A673 (cell line): ENCODE data around the gene ITPKB. TPM values are rescaled to one million over a fixed set of nuclear protein-coding genes. Genes with fewer than 3 reads are reported as not detected.
A peak's percentile ranks its signal among the peaks of the same experiment; 100 is the strongest.

Source experiments
- BruUV-seq: library from RNA; stranded (reverse); fragments of 400-500 nt; replicated peaks from 2 replicates; lab custom pipeline; 2021; lab: Mats Ljungman, UMichigan
- CTCF ChIA-PET: fragments of 300-600 bp; sonication (Branson Sonifier 250); formaldehyde crosslinking; loops from one replicate; lab custom pipeline; 2022; ENCODE audit warnings: antibody characterized with exemption; lab: Charles Lee
- POLR2A ChIA-PET: fragments of 300-600 bp; sonication (Branson Sonifier 250); formaldehyde crosslinking; loops from one replicate; lab custom pipeline; 2022; ENCODE audit warnings: antibody characterized with exemption; ENCODE audit not compliant: low non-redundant PET; lab: Charles Lee
- DNase-seq: peaks from one replicate; pipeline ENCODE4 v3.0.0-alpha.2; 2015; ENCODE audit warnings: low spot score
- H3K27ac ChIP-seq: fragments of 200-600 bp; sonication (generic); 2 replicates; pipeline ENCODE4 v1.5.1; 2016; ENCODE audit warnings: mixed run types, low read depth, mild to moderate bottlenecking, mixed read lengths, antibody characterized with exemption, low read length; ENCODE audit not compliant: poor library complexity, severe bottlenecking
- H3K27me3 ChIP-seq: fragments of 200-600 bp; sonication (generic); replicated peaks from 2 replicates; pipeline ENCODE4 v1.6.1; 2017; ENCODE audit warnings: mixed run types, low read depth, mild to moderate bottlenecking, mixed read lengths, antibody characterized with exemption, low read length; ENCODE audit not compliant: insufficient read depth, poor library complexity
- H3K36me3 ChIP-seq: fragments of 200-600 bp; sonication (generic); 2 replicates; pipeline ENCODE4 v1.6.1; 2016; ENCODE audit warnings: mixed run types, mild to moderate bottlenecking, mixed read lengths, antibody characterized with exemption, low read length; ENCODE audit not compliant: insufficient read depth, poor library complexity, severe bottlenecking
- H3K4me1 ChIP-seq: fragments of 200-600 bp; sonication (generic); 2 replicates; pipeline ENCODE4 v1.6.1; 2017; ENCODE audit warnings: mixed run types, mild to moderate bottlenecking, mixed read lengths, antibody characterized with exemption, low read length; ENCODE audit not compliant: insufficient read depth, poor library complexity, severe bottlenecking
- H3K4me3 ChIP-seq: fragments of 200-600 bp; sonication (generic); 2 replicates; pipeline ENCODE4 v1.5.1; 2016; ENCODE audit warnings: low read depth, mixed run types, mild to moderate bottlenecking, mixed read lengths, low read length; ENCODE audit not compliant: poor library complexity, severe bottlenecking
- H3K9me3 ChIP-seq: fragments of 200-600 bp; sonication (generic); 2 replicates; pipeline ENCODE4 v1.6.1; 2016; ENCODE audit warnings: mixed run types, low read depth, mild to moderate bottlenecking, mixed read lengths, antibody characterized with exemption, low read length; ENCODE audit not compliant: poor library complexity, severe bottlenecking
- EZH2 ChIP-seq: fragments of 200-600 bp; sonication (generic); IDR thresholded peaks from 2 replicates; pipeline ENCODE4 v1.6.1; 2017; ENCODE audit warnings: borderline replicate concordance, low read depth, mild to moderate bottlenecking, mixed read lengths, antibody characterized with exemption, low read length; ENCODE audit not compliant: poor library complexity, severe bottlenecking
- intact Hi-C: fragments of 100-400 bp; cut with micrococcal nuclease; formaldehyde crosslinking; loops from one replicate; pipeline ENCODE4 v1.10.0; 2022; ENCODE audit not compliant: unreplicated experiment
- total RNA-seq: library from RNA; stranded (reverse); gene quantifications from 2 replicates; pipeline ENCODE4 v1.2.3, GENCODE V29; 2021
- TF ChIP-seq, protein P1 (sequence below): fragments of 300-800, 200-600 bp; sonication (generic); conservative IDR thresholded peaks from 2 replicates; pipeline ENCODE4 v1.5.1; 2017; ENCODE audit warnings: low read depth, mild to moderate bottlenecking, antibody characterized with exemption, low read length, moderate library complexity, mixed read lengths

The ITPKB gene
- total RNA-seq, 1 experiment from 2014 or later, result 14.1 TPM

DNA sequence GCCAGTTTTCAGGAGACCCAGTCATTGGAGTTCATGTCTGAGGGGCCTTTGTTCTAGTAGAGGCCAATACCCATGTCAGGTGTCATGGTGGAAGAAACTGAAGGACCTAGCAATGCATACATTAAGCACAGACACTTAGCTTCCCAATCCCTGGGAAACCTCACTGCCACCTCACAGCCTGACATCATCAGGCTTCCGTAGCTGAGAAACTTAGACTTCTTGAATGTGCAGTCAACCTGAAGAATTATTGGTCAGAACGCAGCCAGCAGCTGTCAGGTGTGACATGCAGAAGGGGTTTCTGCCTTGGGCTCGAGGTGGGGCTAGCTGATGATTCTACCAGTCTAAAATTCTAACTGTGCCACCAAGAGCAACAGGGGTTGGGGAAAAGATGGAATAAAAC is 1.9 kb upstream of the ITPKB start:
- ChIA-PET CTCF (no interaction called here), POLR2A (no interaction called here)
- intact Hi-C loops, result no loop called here
- no TSS peak for BruUV-seq
- Histone ChIP-seq H3K27me3 (no peaks in the 10 kb centered on the region), H3K27ac (no peak overlapping the region), H3K4me3 (no peak overlapping the region), H3K4me1 (peaks cover 9% of the 10 kb centered on the region), H3K9me3 (no peaks in the 10 kb centered on the region), H3K36me3 (no peaks in the 10 kb centered on the region)
- DNase-seq, result no peak
- TF ChIP-seq, protein P1, sequence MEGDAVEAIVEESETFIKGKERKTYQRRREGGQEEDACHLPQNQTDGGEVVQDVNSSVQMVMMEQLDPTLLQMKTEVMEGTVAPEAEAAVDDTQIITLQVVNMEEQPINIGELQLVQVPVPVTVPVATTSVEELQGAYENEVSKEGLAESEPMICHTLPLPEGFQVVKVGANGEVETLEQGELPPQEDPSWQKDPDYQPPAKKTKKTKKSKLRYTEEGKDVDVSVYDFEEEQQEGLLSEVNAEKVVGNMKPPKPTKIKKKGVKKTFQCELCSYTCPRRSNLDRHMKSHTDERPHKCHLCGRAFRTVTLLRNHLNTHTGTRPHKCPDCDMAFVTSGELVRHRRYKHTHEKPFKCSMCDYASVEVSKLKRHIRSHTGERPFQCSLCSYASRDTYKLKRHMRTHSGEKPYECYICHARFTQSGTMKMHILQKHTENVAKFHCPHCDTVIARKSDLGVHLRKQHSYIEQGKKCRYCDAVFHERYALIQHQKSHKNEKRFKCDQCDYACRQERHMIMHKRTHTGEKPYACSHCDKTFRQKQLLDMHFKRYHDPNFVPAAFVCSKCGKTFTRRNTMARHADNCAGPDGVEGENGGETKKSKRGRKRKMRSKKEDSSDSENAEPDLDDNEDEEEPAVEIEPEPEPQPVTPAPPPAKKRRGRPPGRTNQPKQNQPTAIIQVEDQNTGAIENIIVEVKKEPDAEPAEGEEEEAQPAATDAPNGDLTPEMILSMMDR, result no peak
- TF ChIP-seq EZH2, result no peak

DNA sequence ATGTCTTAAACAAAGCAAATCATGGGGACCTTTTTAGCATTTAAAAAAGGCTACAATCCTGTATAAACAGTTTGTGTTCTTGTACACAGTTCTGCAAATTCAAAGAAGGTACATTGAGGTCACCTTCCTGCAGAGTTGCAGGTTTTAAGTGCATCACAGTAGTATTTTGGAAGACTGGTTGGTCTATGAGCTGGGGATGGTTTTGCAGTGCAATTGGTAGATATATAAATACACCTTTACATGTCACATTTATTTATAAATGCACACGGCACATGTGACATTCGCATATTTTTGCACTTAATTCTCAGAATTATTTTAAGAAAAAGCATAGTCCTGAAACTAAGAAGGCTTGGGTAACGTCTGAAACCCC is 599 bp upstream of the ITPKB start:
- peaks cover 9% of the 10 kb centered on the region for H3K4me1 ChIP-seq
- TF ChIP-seq, protein P1, result no peak
- TF ChIP-seq EZH2, result no peak
- no peak for DNase-seq
- peak overlapping the region; percentile 82 for H3K27ac ChIP-seq
- peak overlapping the region; percentile 86 for H3K4me3 ChIP-seq
- H3K9me3 ChIP-seq, result no peaks in the 10 kb centered on the region
- CTCF ChIA-PET, result no interaction called here
- POLR2A ChIA-PET, result interaction anchor here (0.6 kb wide), 1 partner anchor 956 kb away, joined by 3 read pairs; no protein-coding TSS in a partner anchor
- intact Hi-C loops, result loop anchor here (1.0 to 5.0 kb wide), 2 partner anchors 37 to 198 kb away; no protein-coding TSS in a partner anchor
- no peaks in the 10 kb centered on the region for H3K27me3 ChIP-seq
- H3K36me3 ChIP-seq, result no peaks in the 10 kb centered on the region
- BruUV-seq, result no TSS peak

DNA sequence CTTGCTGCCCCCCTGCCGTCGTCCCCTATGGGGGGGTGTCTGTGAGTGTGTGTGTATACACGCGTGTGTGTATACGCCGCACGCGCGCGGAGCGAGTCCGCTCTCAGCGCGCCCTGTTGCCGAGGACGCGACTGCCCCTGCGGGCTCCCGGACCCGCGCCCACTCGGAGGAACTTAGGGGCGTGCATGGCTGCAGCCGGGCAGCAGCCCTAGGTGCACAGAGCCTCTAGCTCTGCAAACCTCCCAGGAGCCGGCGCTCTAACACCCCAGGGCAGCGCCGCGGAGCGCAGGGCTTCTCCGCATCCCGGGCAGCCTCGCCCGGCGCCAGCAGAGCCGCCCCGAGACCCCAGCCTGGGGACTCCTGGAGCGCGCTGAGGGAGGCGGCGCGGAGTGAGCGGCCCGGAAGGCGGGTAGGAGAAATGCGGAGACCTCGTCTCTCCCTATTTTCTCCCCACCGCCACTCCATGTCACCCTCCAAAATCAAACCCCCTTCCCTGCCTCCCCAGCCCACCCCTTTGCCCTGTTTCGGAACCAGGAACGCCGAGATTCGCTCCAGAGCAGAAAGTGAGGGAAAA is 574 bp downstream of the ITPKB start:
- Histone ChIP-seq H3K9me3 (no peaks in the 10 kb centered on the region), H3K4me1 (peaks cover 9% of the 10 kb centered on the region), H3K27ac (peak overlapping the region; percentile 82), H3K36me3 (no peaks in the 10 kb centered on the region), H3K27me3 (no peaks in the 10 kb centered on the region), H3K4me3 (peak overlapping the region; percentile 86)
- BruUV-seq, result no TSS peak
- POLR2A ChIA-PET, result interaction anchor here (0.6 kb wide), 1 partner anchor 917 kb away, joined by 3 read pairs; no protein-coding TSS in a partner anchor
- TF ChIP-seq, protein P1, result no peak
- DNase-seq, result peak; percentile 62
- CTCF ChIA-PET, result interaction anchor here (0.7 kb wide), 1 partner anchor 132 kb away, joined by 5 read pairs; no protein-coding TSS in a partner anchor
- intact Hi-C loops, result loop anchor here (5.0 kb wide), 1 partner anchor 199 kb away; no protein-coding TSS in a partner anchor
